GM18508 (cell line): ENCODE data around the gene COQ8B.
"Not testable (repeated sequence)": the region's sequence is repeated elsewhere in the genome, so short reads cannot be mapped to it uniquely, and the experiment has no call there.

Source experiments
- ATAC-seq: cut with Tn5 transposase; IDR thresholded peaks from one replicate; pipeline ENCODE4 v1.9.1; 2021; ENCODE audit warnings: moderate number of reproducible peaks; ENCODE audit not compliant: insufficient read depth, unreplicated experiment

COQ8B gene

GRCh38 chr19:40716482-40717324 lies at the start of gene COQ8B, which contains the start of gene ITPKC:
COQ8B (minus strand) TSS chr19:40716886; CDS start chr19:40714632, 2,254 bp downstream.
ITPKC (plus strand) TSS chr19:40717112; CDS start chr19:40717136, 24 bp downstream.
- ATAC-seq = peak; percentile 50

- not testable (repeated sequence) for ATAC-seq
These were observed 49.7 kb upstream of the COQ8B start for GRCh38 chr19:40766385-40766784.

- ATAC-seq = no peak
These were observed 47.3 kb upstream of the COQ8B start for GRCh38 chr19:40763963-40764362.

DNA sequence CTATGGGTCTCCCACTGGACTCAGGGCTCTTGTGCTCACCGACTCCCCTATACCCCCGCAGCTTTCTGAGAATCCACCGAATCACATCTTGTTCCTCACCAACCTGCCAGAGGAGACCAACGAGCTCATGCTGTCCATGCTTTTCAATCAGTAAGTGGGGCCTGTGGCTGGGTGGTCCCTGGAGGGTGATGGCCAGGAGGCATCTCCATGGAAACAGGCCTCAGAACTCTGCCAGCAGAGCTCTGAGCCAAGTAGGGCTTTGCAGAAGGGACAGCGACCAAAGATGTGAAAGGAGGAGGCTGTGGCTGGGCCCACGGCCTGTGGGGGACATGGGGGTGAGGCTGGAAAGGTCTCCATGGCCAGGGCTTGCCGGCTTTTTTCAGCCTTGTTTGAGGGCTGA lies 46.8 kb upstream of the COQ8B start:
- no peak for ATAC-seq

DNA sequence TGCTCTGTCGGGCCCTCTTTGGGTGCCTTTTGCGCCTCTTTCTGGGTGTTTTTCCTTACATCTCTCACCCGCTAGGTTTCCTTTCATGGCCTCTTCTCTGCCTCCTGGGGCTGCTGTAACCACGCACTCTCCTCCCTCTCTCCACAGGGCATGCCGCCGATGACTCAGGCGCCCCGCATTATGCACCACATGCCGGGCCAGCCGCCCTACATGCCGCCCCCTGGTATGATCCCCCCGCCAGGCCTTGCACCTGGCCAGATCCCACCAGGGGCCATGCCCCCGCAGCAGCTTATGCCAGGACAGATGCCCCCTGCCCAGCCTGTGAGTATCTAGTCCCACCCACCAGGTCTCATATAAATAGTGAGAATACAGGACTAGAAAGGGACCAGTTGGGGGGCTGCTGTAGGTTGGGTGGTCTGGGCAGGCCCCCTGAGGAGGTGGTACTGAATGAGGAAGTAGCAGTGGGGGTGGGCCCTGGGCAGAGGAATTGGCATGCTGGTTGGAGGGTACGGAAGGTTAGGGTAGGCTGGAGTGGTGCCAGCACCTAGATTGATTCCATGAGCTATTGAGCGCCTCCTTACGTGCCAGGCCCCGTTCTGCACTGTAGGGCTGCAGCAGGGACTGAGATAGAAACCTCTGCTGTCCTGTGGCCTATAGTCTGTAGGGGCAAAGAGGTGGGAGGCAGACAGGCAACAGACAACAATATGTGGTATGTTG lies 46.2 kb upstream of the COQ8B start:
- no peak for ATAC-seq

DNA sequence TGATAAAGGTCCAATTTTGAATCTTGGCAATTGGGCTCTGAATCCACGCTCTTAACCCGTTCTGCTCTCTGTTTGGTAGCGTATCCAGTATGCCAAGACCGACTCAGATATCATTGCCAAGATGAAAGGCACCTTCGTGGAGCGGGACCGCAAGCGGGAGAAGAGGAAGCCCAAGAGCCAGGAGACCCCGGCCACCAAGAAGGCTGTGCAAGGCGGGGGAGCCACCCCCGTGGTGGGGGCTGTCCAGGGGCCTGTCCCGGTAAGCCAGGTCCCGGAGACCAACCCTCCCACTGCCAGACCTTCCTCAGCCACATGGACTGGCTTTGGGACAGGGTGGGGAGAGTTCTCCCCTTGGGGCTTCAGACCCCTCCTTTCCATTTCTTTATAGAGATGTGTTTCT lies 42.7 kb upstream of the COQ8B start:
- no peak for ATAC-seq

DNA sequence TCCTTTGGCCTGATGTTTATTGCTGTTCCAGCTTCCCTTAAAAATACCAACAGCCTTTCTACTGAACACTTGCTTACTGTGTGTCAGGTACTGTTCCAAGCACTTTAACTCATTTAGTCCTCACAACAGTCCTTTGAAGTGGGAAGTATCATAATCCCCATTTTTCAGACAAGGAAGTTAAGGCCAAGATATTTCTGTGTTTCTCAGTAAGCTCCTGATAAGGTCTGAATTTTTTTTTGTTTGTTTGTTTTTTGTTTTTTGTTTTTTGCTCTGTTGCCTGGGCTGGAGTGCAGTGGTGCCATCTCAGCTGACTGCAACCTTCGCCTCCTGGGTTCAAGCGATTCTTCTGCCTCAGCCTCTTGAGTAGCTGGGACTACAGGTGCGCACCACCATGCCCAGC lies 41.8 kb upstream of the COQ8B start:
- ATAC-seq = no peak

DNA sequence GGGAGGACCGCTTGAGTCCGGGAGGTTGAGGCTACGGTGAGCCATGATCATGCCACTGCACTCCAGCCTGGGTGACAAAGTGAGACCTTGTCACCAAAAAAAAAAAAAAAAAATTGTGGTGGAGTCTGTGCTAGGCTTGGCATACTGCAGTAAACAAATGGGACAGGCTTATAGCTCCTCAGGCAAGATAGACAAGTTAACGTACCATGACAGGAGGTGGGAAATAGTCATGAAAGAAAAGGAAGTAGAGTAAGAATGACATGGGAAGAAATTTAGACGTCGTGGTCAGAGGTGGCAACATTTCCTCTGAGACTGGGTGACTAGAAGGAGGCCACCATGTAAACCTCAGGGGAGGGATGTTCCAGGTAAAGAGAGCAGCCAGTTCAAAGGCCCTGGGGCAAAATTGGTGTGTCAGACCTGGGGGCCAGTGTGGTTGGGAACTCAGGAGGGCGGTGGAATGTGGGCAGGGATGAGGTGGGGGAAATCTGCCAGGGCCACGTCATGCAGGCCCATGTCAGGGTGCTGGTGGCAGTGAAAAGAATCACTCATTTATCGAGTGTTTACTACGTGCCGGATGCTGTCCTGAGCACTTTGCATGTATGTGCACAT lies 39.9 kb upstream of the COQ8B start:
- ATAC-seq = no peak

DNA sequence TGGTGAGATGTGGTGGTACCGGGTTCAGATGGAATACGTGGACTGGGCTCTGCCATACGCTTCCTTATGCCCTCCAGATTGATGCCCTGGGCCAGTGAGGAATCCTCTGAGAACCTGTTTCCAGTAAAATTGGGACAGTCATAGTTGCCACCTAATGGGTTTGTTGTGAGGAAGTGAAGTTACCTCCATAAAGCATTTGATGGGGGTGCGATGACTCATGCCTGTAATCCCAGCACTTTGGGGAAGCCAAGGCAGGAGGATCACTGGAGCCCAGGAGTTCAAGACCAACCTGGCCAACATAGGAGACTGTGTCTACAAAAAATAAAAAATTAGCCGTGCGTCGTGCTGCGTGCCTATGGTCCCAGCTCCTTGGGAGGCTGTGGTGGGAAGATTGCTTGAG lies 39.1 kb upstream of the COQ8B start:
- ATAC-seq = no peak

DNA sequence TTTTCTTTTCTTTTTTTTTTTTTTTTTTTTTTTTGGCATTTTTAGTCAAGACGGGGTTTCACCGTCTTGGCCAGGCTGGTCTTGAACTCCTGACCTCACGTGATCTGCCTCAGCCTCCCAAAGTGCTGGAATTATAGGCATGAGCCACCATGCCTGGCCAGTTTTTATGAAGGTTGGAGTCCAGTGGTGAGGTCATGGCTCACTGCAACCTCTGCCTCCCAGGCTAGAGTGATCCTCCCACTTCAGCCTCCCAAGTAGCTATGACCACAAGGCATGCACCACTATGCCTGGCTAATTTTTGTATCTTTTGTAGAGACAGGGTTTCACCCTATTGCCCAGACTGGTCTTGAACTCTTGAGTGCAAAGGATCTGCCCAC lies 38.5 kb upstream of the COQ8B start:
- ATAC-seq = no peak

DNA sequence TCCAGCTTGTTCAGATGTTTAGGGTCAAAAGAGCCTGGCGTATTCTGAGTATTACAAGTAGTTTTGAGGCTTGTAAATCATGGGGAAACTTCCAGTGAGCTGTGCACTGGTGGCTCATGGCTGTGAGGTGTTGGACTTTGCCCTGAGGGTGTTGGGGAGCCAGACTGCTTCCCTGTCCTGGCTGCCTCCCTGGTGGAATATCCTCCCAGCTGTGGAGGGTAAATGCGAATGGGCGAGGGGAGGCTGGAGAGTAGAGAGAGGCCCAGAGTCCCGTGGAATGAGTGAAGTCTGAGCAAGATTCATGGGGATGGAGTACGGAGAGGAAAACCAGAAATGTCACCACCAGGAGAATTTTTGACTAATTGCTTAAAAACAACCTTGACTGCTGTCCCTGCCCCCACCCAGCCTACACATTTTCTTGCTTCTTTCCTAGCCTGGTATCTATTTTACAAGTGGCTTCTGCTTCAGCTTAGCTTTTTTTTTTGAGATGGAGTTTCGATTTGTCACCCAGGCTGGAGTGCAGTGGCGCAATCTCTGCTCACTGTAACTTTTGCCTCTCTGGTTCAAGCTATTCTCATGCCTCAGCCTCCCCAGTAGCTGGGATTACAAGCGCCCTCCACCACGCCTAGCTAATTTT lies 38.0 kb upstream of the COQ8B start:
- no peak for ATAC-seq

GRCh38 chr19:40752257-40752781 lies 35.6 kb upstream of the COQ8B start:
- no peak for ATAC-seq

- peak; percentile 28 for ATAC-seq
These were observed 34.3 kb upstream of the COQ8B start, which contains the start of gene SNRPA for GRCh38 chr19:40750874-40751537. SNRPA (plus strand) TSS chr19:40751203; CDS start chr19:40751409, 206 bp downstream.

- peak; percentile 70 for ATAC-seq
These were observed 33.6 kb upstream of the COQ8B start, which contains the start of gene ACTMAP for GRCh38 chr19:40750058-40750873. ACTMAP (minus strand) TSS chr19:40750477; CDS start chr19:40749803, 674 bp downstream.

GRCh38 chr19:40747536-40747935 lies 30.9 kb upstream of the COQ8B start:
- no peak for ATAC-seq

GRCh38 chr19:40745402-40745780 lies 28.7 kb upstream of the COQ8B start:
- no peak for ATAC-seq

DNA sequence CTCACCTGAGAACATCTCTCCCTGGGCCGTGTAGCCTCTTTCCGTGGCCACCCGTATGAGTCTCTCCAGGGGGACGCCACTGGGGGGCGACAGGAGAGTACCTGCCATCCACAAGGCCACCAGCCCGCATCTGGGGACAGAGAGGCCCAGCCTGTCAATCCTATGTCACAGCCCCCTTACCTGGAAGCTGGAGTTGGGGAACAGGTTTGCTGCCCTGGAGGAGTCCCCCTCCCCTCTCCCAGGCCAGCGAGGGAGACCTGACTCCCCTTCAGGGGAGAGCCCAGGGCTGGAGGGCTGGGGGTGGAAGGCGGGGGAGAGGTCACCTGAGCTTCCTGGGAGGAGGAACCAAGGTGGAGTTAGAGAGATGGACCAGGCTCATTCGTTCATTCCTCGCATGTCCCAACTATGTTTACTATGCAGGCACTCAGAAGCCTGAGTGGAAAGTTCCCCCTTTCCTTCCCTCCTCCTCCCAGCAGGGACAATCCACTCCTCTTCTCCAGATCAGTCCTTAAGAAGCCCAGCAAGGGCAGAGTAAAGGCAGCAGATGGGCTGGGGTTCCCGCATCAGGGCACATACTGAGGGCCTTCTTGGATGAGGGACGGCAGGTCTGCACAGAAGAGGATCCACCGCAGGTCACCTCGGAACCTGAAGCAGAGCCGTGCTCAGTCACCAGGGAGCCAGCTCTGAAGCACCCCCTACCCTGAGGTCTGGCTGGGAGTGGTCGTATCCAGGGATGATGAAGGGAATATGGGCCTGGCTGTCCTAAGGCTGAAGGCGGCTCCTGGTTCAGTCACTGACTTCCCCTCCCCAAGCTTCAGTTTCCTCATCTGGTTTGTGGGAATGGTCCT lies 28.1 kb upstream of the COQ8B start:
- ATAC-seq = no peak

- no peak for ATAC-seq
These were observed 27.2 kb upstream of the COQ8B start for GRCh38 chr19:40743926-40744325.
